Right lobe of liver (tissue), 6 donors: ENCODE measurements around the gene SFN. TPM values are rescaled to one million over a fixed set of nuclear protein-coding genes. Genes with fewer than 3 reads are reported as not detected.

Experiments used
- ATAC-seq, 4 donors: fragments of 200-7000 bp; cut with Tn5 transposase; one replicate each; pipeline ENCODE4 v1.9.1; 2020; ENCODE audit warnings: mild to moderate bottlenecking in 4 of 4, moderate library complexity in 4 of 4
- DNase-seq, 3 donors: peaks; one replicate each; pipeline ENCODE4 v3.0.0-alpha.2; 2020
- H3K27ac ChIP-seq, 3 donors: fragments of 200-600 bp; one replicate each; pipeline ENCODE4 v1.8.0; 2022
- H3K27me3 ChIP-seq, 2 donors: fragments of 200-600 bp; one replicate each; pipeline ENCODE4 v1.8.0; 2022
- H3K36me3 ChIP-seq, 4 donors: fragments of 200-600 bp; sonication (generic) in 1 of 4; one replicate each; pipeline versions ENCODE4 v1.5.1 to v1.8.0; 2017 to 2022; ENCODE audit warnings: control low read depth in 1 of 4
- H3K4me1 ChIP-seq, 4 donors: fragments of 200-600 bp; sonication (generic) in 1 of 4; one replicate each; pipeline versions ENCODE4 v1.5.1 to v1.8.0; 2017 to 2022; ENCODE audit warnings: control low read depth in 1 of 4
- H3K4me3 ChIP-seq, 3 donors: fragments of 200-600 bp; one replicate each; pipeline ENCODE4 v1.8.0; 2022
- H3K9me3 ChIP-seq, 4 donors: fragments of 200-600 bp; sonication (generic) in 1 of 4; one replicate each; pipeline versions ENCODE4 v1.5.1 to v1.8.0; 2017 to 2022; ENCODE audit warnings: control low read depth in 1 of 4
- POLR2A ChIP-seq: fragments of 450-650 bp; IDR thresholded peaks from one replicate; pipeline ENCODE4 v1.6.1; 2017; ENCODE audit warnings: antibody characterized with exemption, mild to moderate bottlenecking
- WGBS: methylation state at CpG from one replicate; pipeline ENCODE4 v1.1.6; 2018; ENCODE audit warnings: low coverage, low lambda C conversion rate; ENCODE audit not compliant: insufficient coverage; ENCODE audit errors: missing lambda C conversion rate; 5-methylcytosine and 5-hydroxymethylcytosine counted together
- intact Hi-C, 2 donors: fragments of 100-400 bp; cut with DNase I; formaldehyde crosslinking; loops; one replicate each; pipeline versions ENCODE4 v1.11.2 to v1.14.1; 2022
- total RNA-seq, 6 experiments: library from RNA; depleted of rRNA in 2 of 6; stranded (reverse); fragments of >200 nt in 2 of 6; fragmentation: NEBNext Ultra II Directional in 3 of 6; extraction: Animal tissue kit (Norgen Biotek cat#: 25700) in 3 of 6; gene quantifications; one replicate each; pipeline versions ENCODE4 v1.1.0 to v1.2.4, GENCODE V29; 2016 to 2023
- TF ChIP-seq, protein P1 (sequence below), 4 donors: fragments of 200-600 bp in 3 of 4; fragments of 450-650 bp in 1 of 4; IDR thresholded peaks; one replicate each; pipeline versions ENCODE4 v1.5.1 to v1.8.0; 2016 to 2022; ENCODE audit warnings: antibody characterized with exemption in 4 of 4, mild to moderate bottlenecking in 2 of 4
- donor health status: DM: no; HTN: yes; CAD: no.
- donor health status: DM: no; HTN: no; CAD: no.
- donor health status: DM: no; HTN: no; CAD: no.
- donor health status: DM: no; HTN: yes; CAD: no.
- donor health status: DM: no; HTN: yes; CAD: no.

Gene SFN
- total RNA-seq, 6 experiments from 2014 or later = 2.2 to 2.5 (median 2.5) TPM; not detected in 3

DNA sequence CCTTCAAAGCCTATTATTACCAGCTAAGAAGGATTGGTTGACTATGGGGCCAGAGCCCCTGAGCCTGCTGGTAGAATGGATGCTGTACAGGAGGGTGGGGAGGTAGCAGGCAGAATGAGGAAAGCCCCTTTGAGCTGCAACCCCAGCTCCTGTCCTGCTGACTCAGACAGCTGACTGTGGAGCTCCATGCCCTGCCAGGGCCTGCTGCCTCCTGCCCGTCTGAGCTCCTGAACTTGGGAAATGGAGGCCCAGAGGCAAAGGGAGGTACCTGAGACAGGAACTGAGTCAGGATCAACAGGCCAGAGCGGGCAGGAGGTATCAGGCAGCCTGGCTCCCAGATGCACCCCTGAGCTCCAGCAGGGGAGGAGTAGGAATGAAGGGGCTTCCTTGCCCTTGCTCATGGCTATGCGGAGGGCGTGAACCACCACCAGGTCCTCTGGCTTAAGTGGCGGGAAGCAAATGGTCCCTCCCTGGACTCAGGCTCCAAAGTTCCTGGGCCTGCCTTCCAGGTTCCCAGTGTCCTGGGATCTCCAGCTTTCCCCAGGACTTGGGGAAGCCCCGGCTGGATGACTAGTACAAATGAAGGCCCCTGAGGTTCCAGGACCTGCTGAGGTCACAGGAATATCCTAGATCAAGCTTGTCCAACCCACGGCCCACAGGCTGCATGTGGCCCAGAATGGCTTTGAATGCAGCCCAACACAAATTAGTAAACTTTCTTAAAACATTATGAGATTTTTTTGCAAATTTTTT, 3.9 kb upstream of the SFN start:
- H3K4me1 ChIP-seq = no peaks in the 10 kb centered on the region
- TF ChIP-seq, protein P1, sequence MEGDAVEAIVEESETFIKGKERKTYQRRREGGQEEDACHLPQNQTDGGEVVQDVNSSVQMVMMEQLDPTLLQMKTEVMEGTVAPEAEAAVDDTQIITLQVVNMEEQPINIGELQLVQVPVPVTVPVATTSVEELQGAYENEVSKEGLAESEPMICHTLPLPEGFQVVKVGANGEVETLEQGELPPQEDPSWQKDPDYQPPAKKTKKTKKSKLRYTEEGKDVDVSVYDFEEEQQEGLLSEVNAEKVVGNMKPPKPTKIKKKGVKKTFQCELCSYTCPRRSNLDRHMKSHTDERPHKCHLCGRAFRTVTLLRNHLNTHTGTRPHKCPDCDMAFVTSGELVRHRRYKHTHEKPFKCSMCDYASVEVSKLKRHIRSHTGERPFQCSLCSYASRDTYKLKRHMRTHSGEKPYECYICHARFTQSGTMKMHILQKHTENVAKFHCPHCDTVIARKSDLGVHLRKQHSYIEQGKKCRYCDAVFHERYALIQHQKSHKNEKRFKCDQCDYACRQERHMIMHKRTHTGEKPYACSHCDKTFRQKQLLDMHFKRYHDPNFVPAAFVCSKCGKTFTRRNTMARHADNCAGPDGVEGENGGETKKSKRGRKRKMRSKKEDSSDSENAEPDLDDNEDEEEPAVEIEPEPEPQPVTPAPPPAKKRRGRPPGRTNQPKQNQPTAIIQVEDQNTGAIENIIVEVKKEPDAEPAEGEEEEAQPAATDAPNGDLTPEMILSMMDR (IDR thresholded peaks at IDR 0.05) = no peak
- no peak for TF ChIP-seq POLR2A
- no peaks in the 10 kb centered on the region for H3K36me3 ChIP-seq
- intact Hi-C loops = no loop called here
- DNase-seq (no peak), ATAC-seq (no peak)
- no peaks in the 10 kb centered on the region for H3K27me3 ChIP-seq
- H3K9me3 ChIP-seq = no peaks in the 10 kb centered on the region
- H3K27ac ChIP-seq = no peak overlapping the region
- WGBS = 75% methylated on average over 2 of the region's 7 CpGs
- no peak overlapping the region for H3K4me3 ChIP-seq

DNA sequence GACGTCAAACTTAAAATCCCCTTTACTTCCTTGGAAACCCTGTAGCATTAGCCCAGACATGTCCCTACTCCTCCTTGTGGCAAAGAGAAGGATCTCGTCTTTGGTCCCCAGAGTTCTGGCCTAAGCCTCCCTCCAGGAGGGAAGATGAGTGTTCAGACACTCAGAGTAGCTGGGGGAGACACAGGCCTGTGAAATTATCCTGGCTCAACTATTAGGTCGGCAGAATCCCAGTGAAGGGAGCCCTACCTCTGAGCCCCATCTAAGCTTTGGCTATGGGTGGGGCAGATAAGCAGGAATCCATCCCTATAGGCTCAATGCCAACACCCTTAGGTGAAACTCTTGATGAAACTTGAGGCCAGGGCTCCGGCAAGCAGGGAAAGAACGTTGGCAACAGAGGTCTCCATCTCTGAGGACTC, 1.7 kb upstream of the SFN start:
- no peak for DNase-seq
- intact Hi-C loops = no loop called here
- Histone ChIP-seq H3K27ac (no peak overlapping the region), H3K27me3 (no peaks in the 10 kb centered on the region), H3K4me1 (peaks cover 0 to 10% (median 0%) of the 10 kb centered on the region in 4 donors), H3K4me3 (no peak overlapping the region), H3K36me3 (no peaks in the 10 kb centered on the region), H3K9me3 (no peaks in the 10 kb centered on the region)
- no peak for ATAC-seq
- WGBS = 67% methylated on average over 4 of the region's 5 CpGs
- TF ChIP-seq, protein P1 (IDR thresholded peaks at IDR 0.05) = no peak
- TF ChIP-seq POLR2A = no peak

DNA sequence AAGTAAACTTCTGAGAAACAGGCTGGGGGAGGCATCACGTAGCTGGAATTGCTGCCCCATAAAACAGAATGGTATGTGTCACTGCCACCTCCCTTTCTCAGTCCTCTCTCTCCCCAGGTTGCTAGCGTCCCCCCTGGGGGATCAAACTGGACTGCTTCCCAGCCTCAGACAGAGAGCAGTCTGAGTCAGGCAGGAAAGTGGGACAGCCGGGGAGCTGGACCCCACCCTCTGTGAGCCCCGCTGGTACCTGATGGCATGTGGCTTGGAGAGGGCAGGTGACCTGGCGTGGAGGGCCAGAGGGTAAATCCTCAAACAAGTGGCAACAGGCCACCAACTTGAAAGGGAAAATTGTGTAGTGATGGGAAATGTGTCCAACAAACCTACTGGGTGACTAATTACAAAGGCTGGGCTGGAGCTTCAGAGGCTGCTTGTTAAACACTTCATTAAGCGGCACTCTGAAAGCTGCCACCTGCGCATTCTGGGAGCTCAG, 1.0 kb upstream of the SFN start:
- H3K4me1 ChIP-seq = peaks cover 0 to 10% (median 0%) of the 10 kb centered on the region in 4 donors
- 92% methylated on average over 5 of the region's 7 CpGs for WGBS
- no peak for ATAC-seq
- no peak for TF ChIP-seq POLR2A
- TF ChIP-seq, protein P1 (IDR thresholded peaks at IDR 0.05) = no peak
- intact Hi-C loops = no loop called here
- no peaks in the 10 kb centered on the region for H3K9me3 ChIP-seq
- H3K27me3 ChIP-seq = no peaks in the 10 kb centered on the region
- no peak for DNase-seq
- H3K36me3 ChIP-seq = no peaks in the 10 kb centered on the region
- no peak overlapping the region for H3K27ac ChIP-seq
- no peak overlapping the region for H3K4me3 ChIP-seq

DNA sequence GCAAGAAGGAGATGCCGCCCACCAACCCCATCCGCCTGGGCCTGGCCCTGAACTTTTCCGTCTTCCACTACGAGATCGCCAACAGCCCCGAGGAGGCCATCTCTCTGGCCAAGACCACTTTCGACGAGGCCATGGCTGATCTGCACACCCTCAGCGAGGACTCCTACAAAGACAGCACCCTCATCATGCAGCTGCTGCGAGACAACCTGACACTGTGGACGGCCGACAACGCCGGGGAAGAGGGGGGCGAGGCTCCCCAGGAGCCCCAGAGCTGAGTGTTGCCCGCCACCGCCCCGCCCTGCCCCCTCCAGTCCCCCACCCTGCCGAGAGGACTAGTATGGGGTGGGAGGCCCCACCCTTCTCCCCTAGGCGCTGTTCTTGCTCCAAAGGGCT, 732 bp downstream of the SFN start:
- H3K27ac ChIP-seq = no peak overlapping the region
- intact Hi-C loops = no loop called here
- H3K36me3 ChIP-seq = no peaks in the 10 kb centered on the region
- DNase-seq (no peak), ATAC-seq (no peak)
- WGBS = 85% methylated on average over 5 of the region's 20 CpGs
- H3K27me3 ChIP-seq = no peaks in the 10 kb centered on the region
- TF ChIP-seq, protein P1 (IDR thresholded peaks at IDR 0.05) = no peak
- no peak for TF ChIP-seq POLR2A
- H3K9me3 ChIP-seq = no peaks in the 10 kb centered on the region
- H3K4me3 ChIP-seq = no peak overlapping the region
- peaks cover 0 to 10% (median 0%) of the 10 kb centered on the region in 4 donors for H3K4me1 ChIP-seq
